Fibroblast of lung (primary cell): ENCODE measurements around the gene GTF3C6. TPM values are rescaled to one million over a fixed set of nuclear protein-coding genes. Genes with fewer than 3 reads are reported as not detected.

Source experiments
- DNase-seq, 2 donors: peaks; one replicate each; pipeline versions ENCODE4 v3.0.0 to v3.0.0-alpha.2; 2010; ENCODE audit warnings: low read depth in 2 of 2
- H2AFZ ChIP-seq: 2 replicates; pipeline ENCODE4 v1.5.1; 2012; ENCODE audit warnings: low read length, control low read depth, inconsistent platforms
- H3K27ac ChIP-seq: 2 replicates; pipeline ENCODE4 v1.5.1; 2011; ENCODE audit warnings: low read length, control low read depth; ENCODE audit not compliant: insufficient read depth
- H3K27me3 ChIP-seq: 2 replicates; pipeline ENCODE4 v1.5.1; 2011; ENCODE audit warnings: mild to moderate bottlenecking, low read length; ENCODE audit not compliant: control insufficient read depth, insufficient read depth
- H3K36me3 ChIP-seq: 2 replicates; pipeline ENCODE4 v1.5.1; 2011; ENCODE audit warnings: low read length; ENCODE audit not compliant: control insufficient read depth, insufficient read depth
- H3K4me1 ChIP-seq: 2 replicates; pipeline ENCODE4 v1.5.1; 2011; ENCODE audit warnings: low read length; ENCODE audit not compliant: control insufficient read depth, insufficient read depth; ENCODE audit errors: extremely low read depth
- H3K4me2 ChIP-seq: 2 replicates; pipeline ENCODE4 v1.5.1; 2011; ENCODE audit warnings: low read length, control low read depth; ENCODE audit not compliant: insufficient read depth; ENCODE audit errors: extremely low read depth
- H3K4me3 ChIP-seq, 4 experiments: fragments of 200-600 bp in 1 of 4; sonication (generic) in 1 of 4; replicated peaks in 1 of 4; 2 replicates each; pipeline ENCODE4 v1.5.1; 2011 to 2016; ENCODE audit warnings: low read length in 4 of 4, low read depth in 3 of 4, mild to moderate bottlenecking in 3 of 4, control low read depth in 2 of 4, inconsistent platforms in 1 of 4, mixed read lengths in 1 of 4; ENCODE audit not compliant: insufficient read depth in 1 of 4; ENCODE audit errors: control extremely low read depth in 1 of 4
- H3K79me2 ChIP-seq: 2 replicates; pipeline ENCODE4 v1.5.1; 2012; ENCODE audit warnings: mild to moderate bottlenecking, low read length, inconsistent platforms; ENCODE audit not compliant: control insufficient read depth, insufficient read depth
- H3K9ac ChIP-seq: 2 replicates; pipeline ENCODE4 v1.5.1; 2011; ENCODE audit warnings: mild to moderate bottlenecking, low read length, control low read depth; ENCODE audit not compliant: insufficient read depth
- H3K9me3 ChIP-seq: 2 replicates; pipeline ENCODE4 v1.5.1; 2012; ENCODE audit warnings: low read depth, low read length; ENCODE audit not compliant: control insufficient read depth, insufficient read depth
- H4K20me1 ChIP-seq: 2 replicates; pipeline ENCODE4 v1.5.1; 2011; ENCODE audit warnings: low read length; ENCODE audit not compliant: control insufficient read depth, insufficient read depth; ENCODE audit errors: extremely low read depth
- CTCF ChIP-seq, 2 donors: IDR thresholded peaks in 1 of 2; conservative IDR thresholded peaks in 1 of 2; 1 replicate in 1 of 2; 2 replicates in 1 of 2; pipeline ENCODE4 v1.5.1; 2011 to 2012; ENCODE audit warnings: low read length in 2 of 2, control low read depth in 1 of 2, inconsistent platforms in 1 of 2, low read depth in 1 of 2, mild to moderate bottlenecking in 1 of 2
- EZH2 ChIP-seq: IDR thresholded peaks from 2 replicates; pipeline ENCODE4 v1.5.1; 2012; ENCODE audit warnings: low read length, control low read depth, mild to moderate bottlenecking; ENCODE audit errors: missing control alignments
- polyA plus RNA-seq, 2 donors: library from polyadenylated mRNA; depleted of rRNA in 1 of 2; stranded (reverse) in 1 of 2; unstranded in 1 of 2; fragments of >200 nt; gene quantifications; 2 replicates each; pipeline ENCODE4 v1.2.1, GENCODE V29; 2011 to 2012; ENCODE audit warnings: missing spikeins in 1 of 2
- total RNA-seq: library from RNA; depleted of rRNA; stranded (reverse); fragments of >200 nt; gene quantifications from 2 replicates; pipeline ENCODE4 v1.2.1, GENCODE V29; 2014

Gene GTF3C6
- total and polyA plus RNA-seq, 2 donors (not counting 1 experiment from before 2014, with no cell fraction given): 44.3 to 74.4 TPM

DNA sequence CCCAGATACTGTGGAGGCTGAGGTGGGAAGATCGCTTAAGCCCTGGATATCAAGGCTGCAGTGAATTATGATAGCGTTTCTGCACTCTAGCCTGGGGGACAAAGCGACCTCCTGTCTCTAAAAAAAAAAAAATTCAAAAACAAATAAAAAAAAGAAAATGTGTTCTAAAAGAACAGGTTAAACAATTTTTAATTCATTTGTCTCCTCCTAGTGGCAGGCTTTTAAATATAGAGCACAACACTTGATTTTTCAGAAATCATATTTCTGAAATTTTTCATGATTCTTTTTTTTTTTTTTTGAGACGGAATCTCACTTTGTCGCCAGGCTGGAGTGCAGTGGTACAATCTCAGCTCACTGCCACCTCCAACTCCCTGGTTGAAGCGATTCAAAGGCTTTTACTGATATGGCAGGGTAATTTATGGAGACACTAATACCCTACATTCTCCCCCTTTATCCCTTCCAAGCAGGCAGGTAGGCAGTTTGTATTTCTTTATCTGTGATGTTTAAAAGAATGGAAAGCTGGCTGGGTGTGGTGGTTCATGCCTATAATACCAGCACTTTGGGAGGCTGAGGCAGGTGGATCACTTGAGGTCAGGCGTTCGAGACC, 8.7 kb upstream of the GTF3C6 start:
- no peak overlapping the region for H3K4me2 ChIP-seq
- no peaks in the 10 kb centered on the region for H3K79me2 ChIP-seq
- H3K36me3 ChIP-seq: no peaks in the 10 kb centered on the region
- H3K9me3 ChIP-seq: no peaks in the 10 kb centered on the region
- DNase-seq: peak; percentile 19 to 74
- no peak overlapping the region for H3K27ac ChIP-seq
- no peaks in the 10 kb centered on the region for H3K27me3 ChIP-seq
- peak; percentile 17 to 37 for TF ChIP-seq CTCF (conservative IDR thresholded peaks at IDR 0.05 in 1 of 2, IDR thresholded peaks at IDR 0.05 in 1 of 2; ENCODE audit: low read depth in 1 of 2, low read length in 2 of 2)
- no peak for TF ChIP-seq EZH2
- H3K9ac ChIP-seq: no peak overlapping the region
- no peak overlapping the region for H2AFZ ChIP-seq
- no peaks in the 10 kb centered on the region for H4K20me1 ChIP-seq
- H3K4me3 ChIP-seq: no peak overlapping the region
- peaks cover 2% of the 10 kb centered on the region for H3K4me1 ChIP-seq

GRCh38 chr6:110950440-110950839, 8.1 kb upstream of the GTF3C6 start:
- H3K27ac ChIP-seq: no peak overlapping the region
- TF ChIP-seq CTCF (conservative IDR thresholded peaks at IDR 0.05 in 1 of 2, IDR thresholded peaks at IDR 0.05 in 1 of 2; ENCODE audit: low read depth in 1 of 2, low read length in 2 of 2) (no peak), EZH2 (no peak)
- DNase-seq: no peak
- H3K4me2 ChIP-seq: no peak overlapping the region
- peaks cover 2% of the 10 kb centered on the region for H3K4me1 ChIP-seq
- H3K27me3 ChIP-seq: no peaks in the 10 kb centered on the region
- H3K9ac ChIP-seq: no peak overlapping the region
- H3K36me3 ChIP-seq: no peaks in the 10 kb centered on the region
- no peak overlapping the region for H3K4me3 ChIP-seq
- no peak overlapping the region for H2AFZ ChIP-seq
- no peaks in the 10 kb centered on the region for H4K20me1 ChIP-seq
- no peaks in the 10 kb centered on the region for H3K79me2 ChIP-seq
- no peaks in the 10 kb centered on the region for H3K9me3 ChIP-seq

DNA sequence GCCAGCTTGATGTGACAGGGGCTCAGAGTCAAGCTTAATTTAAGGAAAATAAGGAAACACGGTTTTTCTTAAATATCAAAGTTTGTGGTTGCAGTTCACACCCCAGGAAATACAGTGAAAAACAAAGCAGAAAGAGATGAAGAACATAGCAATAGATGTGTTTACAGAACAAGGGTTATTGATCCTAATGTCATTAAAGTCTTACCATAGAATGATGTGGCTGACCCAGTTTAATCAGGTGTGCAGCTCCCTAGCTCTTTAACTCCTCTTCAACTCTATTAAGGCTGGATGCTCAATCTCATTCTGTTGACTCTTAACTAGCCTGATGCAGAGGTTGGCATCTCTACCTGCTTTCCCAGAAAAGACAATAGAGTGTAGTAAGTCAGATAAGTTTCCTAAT, 7.5 kb upstream of the GTF3C6 start:
- Histone ChIP-seq H4K20me1 (no peaks in the 10 kb centered on the region), H3K36me3 (no peaks in the 10 kb centered on the region), H2AFZ (no peak overlapping the region), H3K27ac (no peak overlapping the region), H3K79me2 (no peaks in the 10 kb centered on the region), H3K27me3 (no peaks in the 10 kb centered on the region), H3K9ac (no peak overlapping the region), H3K4me1 (peaks cover 2% of the 10 kb centered on the region), H3K4me3 (no peak overlapping the region), H3K9me3 (no peaks in the 10 kb centered on the region), H3K4me2 (no peak overlapping the region)
- no peak for TF ChIP-seq EZH2
- no peak for TF ChIP-seq CTCF (conservative IDR thresholded peaks at IDR 0.05 in 1 of 2, IDR thresholded peaks at IDR 0.05 in 1 of 2; ENCODE audit: low read depth in 1 of 2, low read length in 2 of 2)
- no peak for DNase-seq
